Measurements from ENCODE around the gene TJP2. TPM values are rescaled to one million over a fixed set of nuclear protein-coding genes. Genes with fewer than 3 reads are reported as not detected.

Gene TJP2
- polyA plus RNA-seq, 1 donor: 163 TPM

GRCh38 chr9:69265891-69266290, 91.8 kb downstream of the TJP2 start:
- no CpG with 5 or more reads among the region's 9 CpGs for WGBS (ENCODE audit: insufficient coverage, low lambda C conversion rate)

GRCh38 chr9:69272212-69272611, 98.1 kb downstream of the TJP2 start:
- H3K4me1 ChIP-seq (ENCODE audit: control insufficient read depth, insufficient read depth, low read length): no peaks in the 10 kb centered on the region
- WGBS (ENCODE audit: insufficient coverage, low lambda C conversion rate): no CpG with 5 or more reads among the region's 1 CpG
- no peak overlapping the region for H3K4me3 ChIP-seq (ENCODE audit: low read length)
- H3K9me3 ChIP-seq (ENCODE audit: control insufficient read depth, low read depth, low read length): no peaks in the 10 kb centered on the region
- no peak for DNase-seq
- H3K36me3 ChIP-seq (ENCODE audit: control insufficient read depth, insufficient read depth, low read length): no peaks in the 10 kb centered on the region
- H3K27ac ChIP-seq (ENCODE audit: low read length): no peak overlapping the region
- no peaks in the 10 kb centered on the region for H3K27me3 ChIP-seq (ENCODE audit: control insufficient read depth, insufficient read depth, low read length)

More at GRCh38 chr9:69265891-69266290, 91.8 kb downstream of the TJP2 start:
- no peak overlapping the region for H3K27ac ChIP-seq (ENCODE audit: low read length)
- H3K27me3 ChIP-seq (ENCODE audit: control insufficient read depth, insufficient read depth, low read length): no peaks in the 10 kb centered on the region
- no peaks in the 10 kb centered on the region for H3K36me3 ChIP-seq (ENCODE audit: control insufficient read depth, insufficient read depth, low read length)
- no peaks in the 10 kb centered on the region for H3K9me3 ChIP-seq (ENCODE audit: control insufficient read depth, low read depth, low read length)
- no peak for DNase-seq
- H3K4me3 ChIP-seq (ENCODE audit: low read length): no peak overlapping the region
- no peaks in the 10 kb centered on the region for H3K4me1 ChIP-seq (ENCODE audit: control insufficient read depth, insufficient read depth, low read length)

- Histone ChIP-seq H3K27me3 (ENCODE audit: control insufficient read depth, insufficient read depth, low read length) (no peaks in the 10 kb centered on the region), H3K4me3 (ENCODE audit: low read length) (no peak overlapping the region), H3K9me3 (ENCODE audit: control insufficient read depth, low read depth, low read length) (no peaks in the 10 kb centered on the region), H3K4me1 (ENCODE audit: control insufficient read depth, insufficient read depth, low read length) (no peaks in the 10 kb centered on the region), H3K27ac (ENCODE audit: low read length) (no peak overlapping the region), H3K36me3 (ENCODE audit: control insufficient read depth, insufficient read depth, low read length) (no peaks in the 10 kb centered on the region)
- DNase-seq: no peak
- no CpG with 5 or more reads among the region's 4 CpGs for WGBS (ENCODE audit: insufficient coverage, low lambda C conversion rate)
These were observed 99.1 kb downstream of the TJP2 start for GRCh38 chr9:69273161-69273560.

GRCh38 chr9:69276775-69277174, 102.7 kb downstream of the TJP2 start:
- DNase-seq: no peak
- Histone ChIP-seq H3K9me3 (ENCODE audit: control insufficient read depth, low read depth, low read length) (no peaks in the 10 kb centered on the region), H3K4me1 (ENCODE audit: control insufficient read depth, insufficient read depth, low read length) (no peaks in the 10 kb centered on the region), H3K27ac (ENCODE audit: low read length) (no peak overlapping the region), H3K27me3 (ENCODE audit: control insufficient read depth, insufficient read depth, low read length) (no peaks in the 10 kb centered on the region), H3K36me3 (ENCODE audit: control insufficient read depth, insufficient read depth, low read length) (no peaks in the 10 kb centered on the region), H3K4me3 (ENCODE audit: low read length) (no peak overlapping the region)
- no CpG with 5 or more reads among the region's 5 CpGs for WGBS (ENCODE audit: insufficient coverage, low lambda C conversion rate)

- no peak for DNase-seq
- Histone ChIP-seq H3K4me3 (ENCODE audit: low read length) (no peak overlapping the region), H3K27me3 (ENCODE audit: control insufficient read depth, insufficient read depth, low read length) (no peaks in the 10 kb centered on the region), H3K36me3 (ENCODE audit: control insufficient read depth, insufficient read depth, low read length) (no peaks in the 10 kb centered on the region), H3K27ac (ENCODE audit: low read length) (no peak overlapping the region), H3K4me1 (ENCODE audit: control insufficient read depth, insufficient read depth, low read length) (no peaks in the 10 kb centered on the region), H3K9me3 (ENCODE audit: control insufficient read depth, low read depth, low read length) (no peaks in the 10 kb centered on the region)
- WGBS (ENCODE audit: insufficient coverage, low lambda C conversion rate): 73% methylated on average over 3 of the region's 5 CpGs
These were observed 105.1 kb downstream of the TJP2 start for GRCh38 chr9:69279084-69279731.

- 53% methylated on average over 2 of the region's 3 CpGs for WGBS (ENCODE audit: insufficient coverage, low lambda C conversion rate)
- H3K9me3 ChIP-seq (ENCODE audit: control insufficient read depth, low read depth, low read length): no peaks in the 10 kb centered on the region
- H3K4me1 ChIP-seq (ENCODE audit: control insufficient read depth, insufficient read depth, low read length): no peaks in the 10 kb centered on the region
- DNase-seq: no peak
- H3K4me3 ChIP-seq (ENCODE audit: low read length): no peak overlapping the region
- H3K36me3 ChIP-seq (ENCODE audit: control insufficient read depth, insufficient read depth, low read length): no peaks in the 10 kb centered on the region
- H3K27ac ChIP-seq (ENCODE audit: low read length): no peak overlapping the region
- H3K27me3 ChIP-seq (ENCODE audit: control insufficient read depth, insufficient read depth, low read length): no peaks in the 10 kb centered on the region
These were observed 105.7 kb downstream of the TJP2 start for GRCh38 chr9:69279733-69280132.

- WGBS (ENCODE audit: insufficient coverage, low lambda C conversion rate): 75% methylated on average over 2 of the region's 2 CpGs
- Histone ChIP-seq H3K27ac (ENCODE audit: low read length) (no peak overlapping the region), H3K36me3 (ENCODE audit: control insufficient read depth, insufficient read depth, low read length) (no peaks in the 10 kb centered on the region), H3K4me1 (ENCODE audit: control insufficient read depth, insufficient read depth, low read length) (no peaks in the 10 kb centered on the region), H3K4me3 (ENCODE audit: low read length) (no peak overlapping the region), H3K9me3 (ENCODE audit: control insufficient read depth, low read depth, low read length) (no peaks in the 10 kb centered on the region), H3K27me3 (ENCODE audit: control insufficient read depth, insufficient read depth, low read length) (no peaks in the 10 kb centered on the region)
- no peak for DNase-seq
These were observed 108.9 kb downstream of the TJP2 start for GRCh38 chr9:69283003-69283402.

GRCh38 chr9:69292078-69292477, 118.0 kb downstream of the TJP2 start:
- no peaks in the 10 kb centered on the region for H3K36me3 ChIP-seq (ENCODE audit: control insufficient read depth, insufficient read depth, low read length)
- H3K4me1 ChIP-seq (ENCODE audit: control insufficient read depth, insufficient read depth, low read length): no peaks in the 10 kb centered on the region
- no peak overlapping the region for H3K27ac ChIP-seq (ENCODE audit: low read length)
- no peak overlapping the region for H3K4me3 ChIP-seq (ENCODE audit: low read length)
- H3K9me3 ChIP-seq (ENCODE audit: control insufficient read depth, low read depth, low read length): no peaks in the 10 kb centered on the region
- DNase-seq: no peak
- WGBS (ENCODE audit: insufficient coverage, low lambda C conversion rate): no CpG with 5 or more reads among the region's 3 CpGs
- H3K27me3 ChIP-seq (ENCODE audit: control insufficient read depth, insufficient read depth, low read length): peaks cover 14% of the 10 kb centered on the region

- DNase-seq: no peak
- Histone ChIP-seq H3K4me3 (ENCODE audit: low read length) (no peak overlapping the region), H3K4me1 (ENCODE audit: control insufficient read depth, insufficient read depth, low read length) (no peaks in the 10 kb centered on the region), H3K36me3 (ENCODE audit: control insufficient read depth, insufficient read depth, low read length) (no peaks in the 10 kb centered on the region), H3K9me3 (ENCODE audit: control insufficient read depth, low read depth, low read length) (no peaks in the 10 kb centered on the region), H3K27ac (ENCODE audit: low read length) (no peak overlapping the region), H3K27me3 (ENCODE audit: control insufficient read depth, insufficient read depth, low read length) (peaks cover 14% of the 10 kb centered on the region)
- 67% methylated on average over 1 of the region's 1 CpG for WGBS (ENCODE audit: insufficient coverage, low lambda C conversion rate)
These were observed 119.1 kb downstream of the TJP2 start for GRCh38 chr9:69293156-69293555.

- peak; percentile 22 to 25 for DNase-seq
- H3K27ac ChIP-seq (ENCODE audit: low read length): peak overlapping the region; percentile 40
- H3K27me3 ChIP-seq (ENCODE audit: control insufficient read depth, insufficient read depth, low read length): peaks cover 12% of the 10 kb centered on the region
- WGBS (ENCODE audit: insufficient coverage, low lambda C conversion rate): no CpG with 5 or more reads among the region's 9 CpGs
- no peak overlapping the region for H3K4me3 ChIP-seq (ENCODE audit: low read length)
- H3K4me1 ChIP-seq (ENCODE audit: control insufficient read depth, insufficient read depth, low read length): no peaks in the 10 kb centered on the region
- H3K9me3 ChIP-seq (ENCODE audit: control insufficient read depth, low read depth, low read length): no peaks in the 10 kb centered on the region
- no peaks in the 10 kb centered on the region for H3K36me3 ChIP-seq (ENCODE audit: control insufficient read depth, insufficient read depth, low read length)
These were observed 121.9 kb downstream of the TJP2 start for GRCh38 chr9:69295872-69296552.

Measured in large intestine (tissue), 3 donors.